Endometrial microvascular endothelial cells (primary cell): ENCODE data around the gene MAP2K6. TPM values are rescaled to one million over a fixed set of nuclear protein-coding genes. Genes with fewer than 3 reads are reported as not detected.

Experiments
- in situ Hi-C: cut with HindIII; loops from 2 replicates; pipeline ENCODE4 v1.10.0; 2017; ENCODE audit warnings: low sequenced_read_pairs, low pct_unique_long_range_greater_than_20kb; ENCODE audit errors: inconsistent ontology term
- total RNA-seq: library from RNA; depleted of rRNA; stranded (reverse); fragments of >200 nt; gene quantifications from one replicate; pipeline ENCODE4 v1.2.3, GENCODE V29; 2015; ENCODE audit errors: inconsistent ontology term

Gene MAP2K6
- total RNA-seq, 1 donor from 2014 or later = 4.6 TPM

GRCh38 chr17:69423450-69423849, 9.0 kb downstream of the MAP2K6 start:
- in situ Hi-C loops = no loop called here

- in situ Hi-C loops = no loop called here
These were observed 10.0 kb downstream of the MAP2K6 start for GRCh38 chr17:69424287-69425041.

- in situ Hi-C loops = no loop called here
These were observed 11.5 kb downstream of the MAP2K6 start for GRCh38 chr17:69425978-69426377.

- in situ Hi-C loops = no loop called here
These were observed 13.1 kb downstream of the MAP2K6 start for GRCh38 chr17:69427486-69428197.

GRCh38 chr17:69428252-69428980, 13.9 kb downstream of the MAP2K6 start:
- in situ Hi-C loops = no loop called here

- in situ Hi-C loops = no loop called here
These were observed 16.0 kb downstream of the MAP2K6 start for GRCh38 chr17:69430488-69430887.

GRCh38 chr17:69431835-69432234, 17.3 kb downstream of the MAP2K6 start:
- in situ Hi-C loops = no loop called here

GRCh38 chr17:69433093-69433492, 18.6 kb downstream of the MAP2K6 start:
- in situ Hi-C loops = no loop called here

- in situ Hi-C loops = no loop called here
These were observed 19.7 kb downstream of the MAP2K6 start for GRCh38 chr17:69434164-69434579.

- in situ Hi-C loops = no loop called here
These were observed 21.6 kb downstream of the MAP2K6 start for GRCh38 chr17:69435971-69436696.

- in situ Hi-C loops = no loop called here
These were observed 23.0 kb downstream of the MAP2K6 start for GRCh38 chr17:69437475-69437874.

GRCh38 chr17:69438776-69439175, 24.3 kb downstream of the MAP2K6 start:
- in situ Hi-C loops = no loop called here

GRCh38 chr17:69441179-69441578, 26.7 kb downstream of the MAP2K6 start:
- in situ Hi-C loops = no loop called here

- in situ Hi-C loops = no loop called here
These were observed 28.6 kb downstream of the MAP2K6 start for GRCh38 chr17:69443138-69443537.

- in situ Hi-C loops = no loop called here
These were observed 29.5 kb downstream of the MAP2K6 start for GRCh38 chr17:69444023-69444422.

- in situ Hi-C loops = no loop called here
These were observed 30.6 kb downstream of the MAP2K6 start for GRCh38 chr17:69445132-69445531.

GRCh38 chr17:69447726-69448125, 33.2 kb downstream of the MAP2K6 start:
- in situ Hi-C loops = no loop called here

- in situ Hi-C loops = no loop called here
These were observed 34.1 kb downstream of the MAP2K6 start for GRCh38 chr17:69448431-69449102.

- in situ Hi-C loops = no loop called here
These were observed 35.6 kb downstream of the MAP2K6 start for GRCh38 chr17:69450131-69450530.
